ENCODE results near the gene IRGC. TPM values are rescaled to one million over a fixed set of nuclear protein-coding genes. Genes with fewer than 3 reads are reported as not detected.

The IRGC gene
- total and polyA plus RNA-seq, 9 of the 15 experiments (the other 6 are each of a cell fraction or from before 2014, with no cell fraction given) = not detected

DNA sequence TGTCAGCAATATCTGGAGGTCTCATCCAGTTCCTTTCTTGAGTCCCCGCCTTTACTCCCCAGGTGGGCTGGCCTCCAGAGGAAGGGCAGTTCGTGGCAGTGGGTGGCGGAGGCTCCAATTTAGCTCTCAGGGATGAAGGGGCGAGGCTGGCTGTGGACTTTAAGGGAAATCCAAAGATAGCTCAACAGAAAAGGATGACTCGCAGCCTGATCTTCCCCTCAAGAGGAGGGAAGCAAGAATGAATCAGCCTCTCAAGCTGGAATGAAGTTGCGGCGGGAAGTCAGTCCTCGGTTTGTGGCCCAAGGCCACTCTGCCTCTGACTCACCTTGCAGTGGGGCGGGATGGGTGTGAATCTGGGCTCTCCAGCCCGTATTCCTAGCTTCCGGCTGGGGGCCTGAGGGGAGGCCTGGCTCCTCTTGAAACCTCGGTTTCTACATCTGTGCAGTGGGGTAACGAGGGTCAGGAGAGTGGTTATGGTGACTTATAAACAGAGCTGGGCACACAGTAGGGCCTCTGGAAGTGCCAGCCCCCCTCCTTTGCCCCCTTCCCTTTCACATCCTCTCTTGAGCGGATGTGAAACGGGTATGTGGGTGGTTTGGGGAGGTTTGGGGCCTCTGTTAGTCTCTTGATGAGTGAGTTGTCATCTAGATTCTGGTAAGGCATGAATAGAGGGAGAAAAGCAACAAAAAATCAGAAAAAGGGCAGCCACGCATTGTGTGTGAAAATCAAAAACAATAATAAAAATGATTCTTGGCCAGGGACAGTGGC lies 49.4 kb downstream of the IRGC start (continued):
- TF ChIP-seq JUN (IDR thresholded peaks at IDR 0.05; ENCODE audit: borderline replicate concordance, low read depth, low read length) (peak; percentile 84), JUN (CRISPR knock-in tag; IDR thresholded peaks at IDR 0.05; ENCODE audit: borderline replicate concordance) (no peak), CXXC5 (CRISPR knock-in tag; IDR thresholded peaks at IDR 0.05) (peak; percentile 25; the same call in 1 of the 2 replicates), GABPB1 (CRISPR knock-in tag; IDR thresholded peaks at IDR 0.05) (peak; percentile 49; the same call in 1 of the 2 replicates), CREB1 (IDR thresholded peaks at IDR 0.05) (no peak), CREB1 (CRISPR knock-in tag; IDR thresholded peaks at IDR 0.05) (no peak), FOSL1 (tag; conservative IDR thresholded peaks at IDR 0.05) (peak; percentile 94), HDAC6 (IDR thresholded peaks at IDR 0.05; ENCODE audit: low read depth, low read length) (no peak), MAZ (CRISPR knock-in tag; conservative IDR thresholded peaks at IDR 0.05 in 1 of 2, IDR thresholded peaks at IDR 0.05 in 1 of 2) (peak; percentile 15 to 32; a peak in 2 of 4 replicates), MEF2A (IDR thresholded peaks at IDR 0.05; ENCODE audit: control insufficient read depth, low read depth, low read length) (peak; percentile 56; the same call in 1 of the 2 replicates), SAFB (IDR thresholded peaks at IDR 0.05; ENCODE audit: borderline replicate concordance, low read depth, low read length) (no peak), ZNF778 (CRISPR knock-in tag; IDR thresholded peaks at IDR 0.05) (no peak), SMARCA4 (IDR thresholded peaks at IDR 0.05) (peak; percentile 58), RCOR1 (IDR thresholded peaks at IDR 0.05; ENCODE audit: borderline replicate concordance in 1 of 2, low read depth in 2 of 2, low read length in 2 of 2) (0 out of 4 replicates have a peak, but pooled peaks of 1 of the 2 experiments have one; percentile 61), JUND (IDR thresholded peaks at IDR 0.05; ENCODE audit: borderline replicate concordance, low read depth, low read length) (peak; percentile 84), JUND (tag; IDR thresholded peaks at IDR 0.05; ENCODE audit: borderline replicate concordance, low read depth, low read length) (peak; percentile 49; the same call in 1 of the 3 replicates), PHF21A (IDR thresholded peaks at IDR 0.05; ENCODE audit: borderline replicate concordance, low read depth) (peak; percentile 85; the same call in 1 of the 2 replicates)
- TF ChIP-seq, protein P1, sequence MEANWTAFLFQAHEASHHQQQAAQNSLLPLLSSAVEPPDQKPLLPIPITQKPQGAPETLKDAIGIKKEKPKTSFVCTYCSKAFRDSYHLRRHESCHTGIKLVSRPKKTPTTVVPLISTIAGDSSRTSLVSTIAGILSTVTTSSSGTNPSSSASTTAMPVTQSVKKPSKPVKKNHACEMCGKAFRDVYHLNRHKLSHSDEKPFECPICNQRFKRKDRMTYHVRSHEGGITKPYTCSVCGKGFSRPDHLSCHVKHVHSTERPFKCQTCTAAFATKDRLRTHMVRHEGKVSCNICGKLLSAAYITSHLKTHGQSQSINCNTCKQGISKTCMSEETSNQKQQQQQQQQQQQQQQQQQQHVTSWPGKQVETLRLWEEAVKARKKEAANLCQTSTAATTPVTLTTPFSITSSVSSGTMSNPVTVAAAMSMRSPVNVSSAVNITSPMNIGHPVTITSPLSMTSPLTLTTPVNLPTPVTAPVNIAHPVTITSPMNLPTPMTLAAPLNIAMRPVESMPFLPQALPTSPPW (CRISPR knock-in tag; IDR thresholded peaks at IDR 0.05) = peak; percentile 47; the same call in 1 of the 2 replicates
- TF ChIP-seq, protein P2, sequence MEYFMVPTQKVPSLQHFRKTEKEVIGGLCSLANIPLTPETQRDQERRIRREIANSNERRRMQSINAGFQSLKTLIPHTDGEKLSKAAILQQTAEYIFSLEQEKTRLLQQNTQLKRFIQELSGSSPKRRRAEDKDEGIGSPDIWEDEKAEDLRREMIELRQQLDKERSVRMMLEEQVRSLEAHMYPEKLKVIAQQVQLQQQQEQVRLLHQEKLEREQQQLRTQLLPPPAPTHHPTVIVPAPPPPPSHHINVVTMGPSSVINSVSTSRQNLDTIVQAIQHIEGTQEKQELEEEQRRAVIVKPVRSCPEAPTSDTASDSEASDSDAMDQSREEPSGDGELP (CRISPR knock-in tag; IDR thresholded peaks at IDR 0.05; ENCODE audit: borderline replicate concordance) = 0 out of 2 replicates have a peak, but pooled peaks have one; percentile 14
- TF ChIP-seq, protein P3, sequence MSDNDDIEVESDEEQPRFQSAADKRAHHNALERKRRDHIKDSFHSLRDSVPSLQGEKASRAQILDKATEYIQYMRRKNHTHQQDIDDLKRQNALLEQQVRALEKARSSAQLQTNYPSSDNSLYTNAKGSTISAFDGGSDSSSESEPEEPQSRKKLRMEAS (CRISPR knock-in tag; IDR thresholded peaks at IDR 0.05) = peak; percentile 37; the same call in 1 of the 2 replicates
- TF ChIP-seq, protein P4, sequence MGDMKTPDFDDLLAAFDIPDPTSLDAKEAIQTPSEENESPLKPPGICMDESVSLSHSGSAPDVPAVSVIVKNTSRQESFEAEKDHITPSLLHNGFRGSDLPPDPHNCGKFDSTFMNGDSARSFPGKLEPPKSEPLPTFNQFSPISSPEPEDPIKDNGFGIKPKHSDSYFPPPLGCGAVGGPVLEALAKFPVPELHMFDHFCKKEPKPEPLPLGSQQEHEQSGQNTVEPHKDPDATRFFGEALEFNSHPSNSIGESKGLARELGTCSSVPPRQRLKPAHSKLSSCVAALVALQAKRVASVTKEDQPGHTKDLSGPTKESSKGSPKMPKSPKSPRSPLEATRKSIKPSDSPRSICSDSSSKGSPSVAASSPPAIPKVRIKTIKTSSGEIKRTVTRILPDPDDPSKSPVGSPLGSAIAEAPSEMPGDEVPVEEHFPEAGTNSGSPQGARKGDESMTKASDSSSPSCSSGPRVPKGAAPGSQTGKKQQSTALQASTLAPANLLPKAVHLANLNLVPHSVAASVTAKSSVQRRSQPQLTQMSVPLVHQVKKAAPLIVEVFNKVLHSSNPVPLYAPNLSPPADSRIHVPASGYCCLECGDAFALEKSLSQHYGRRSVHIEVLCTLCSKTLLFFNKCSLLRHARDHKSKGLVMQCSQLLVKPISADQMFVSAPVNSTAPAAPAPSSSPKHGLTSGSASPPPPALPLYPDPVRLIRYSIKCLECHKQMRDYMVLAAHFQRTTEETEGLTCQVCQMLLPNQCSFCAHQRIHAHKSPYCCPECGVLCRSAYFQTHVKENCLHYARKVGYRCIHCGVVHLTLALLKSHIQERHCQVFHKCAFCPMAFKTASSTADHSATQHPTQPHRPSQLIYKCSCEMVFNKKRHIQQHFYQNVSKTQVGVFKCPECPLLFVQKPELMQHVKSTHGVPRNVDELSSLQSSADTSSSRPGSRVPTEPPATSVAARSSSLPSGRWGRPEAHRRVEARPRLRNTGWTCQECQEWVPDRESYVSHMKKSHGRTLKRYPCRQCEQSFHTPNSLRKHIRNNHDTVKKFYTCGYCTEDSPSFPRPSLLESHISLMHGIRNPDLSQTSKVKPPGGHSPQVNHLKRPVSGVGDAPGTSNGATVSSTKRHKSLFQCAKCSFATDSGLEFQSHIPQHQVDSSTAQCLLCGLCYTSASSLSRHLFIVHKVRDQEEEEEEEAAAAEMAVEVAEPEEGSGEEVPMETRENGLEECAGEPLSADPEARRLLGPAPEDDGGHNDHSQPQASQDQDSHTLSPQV (IDR thresholded peaks at IDR 0.05) = peak; percentile 36; the same call in 1 of the 2 replicates

Measured in K562 (cell line).